GM10248 (cell line): ENCODE results near the gene PGAP3.

ENCODE experiments used
- CTCF ChIA-PET: fragments of 300-600 bp; sonication (Branson Sonifier 250); formaldehyde crosslinking; extraction: SDS; loops from one replicate; lab custom pipeline; 2021; ENCODE audit warnings: antibody characterized with exemption; lab: Yijun Ruan, JAX
- POLR2A ChIA-PET: fragments of 350-650 bp; sonication (Branson Sonifier 250); formaldehyde crosslinking; extraction: SDS; loops from one replicate; lab custom pipeline; 2020; ENCODE audit warnings: antibody characterized with exemption; lab: Yijun Ruan, JAX
- DNase-seq: peaks from one replicate; pipeline ENCODE4 v3.0.0; 2012; ENCODE audit errors: extremely low spot score
- TF ChIP-seq, protein P1 (sequence below): IDR thresholded peaks from 2 replicates; pipeline ENCODE4 v1.5.1; 2012; ENCODE audit warnings: mild to moderate bottlenecking, low read depth; ENCODE audit errors: extremely low read depth, missing control alignments, control extremely low read depth

Gene PGAP3

DNA sequence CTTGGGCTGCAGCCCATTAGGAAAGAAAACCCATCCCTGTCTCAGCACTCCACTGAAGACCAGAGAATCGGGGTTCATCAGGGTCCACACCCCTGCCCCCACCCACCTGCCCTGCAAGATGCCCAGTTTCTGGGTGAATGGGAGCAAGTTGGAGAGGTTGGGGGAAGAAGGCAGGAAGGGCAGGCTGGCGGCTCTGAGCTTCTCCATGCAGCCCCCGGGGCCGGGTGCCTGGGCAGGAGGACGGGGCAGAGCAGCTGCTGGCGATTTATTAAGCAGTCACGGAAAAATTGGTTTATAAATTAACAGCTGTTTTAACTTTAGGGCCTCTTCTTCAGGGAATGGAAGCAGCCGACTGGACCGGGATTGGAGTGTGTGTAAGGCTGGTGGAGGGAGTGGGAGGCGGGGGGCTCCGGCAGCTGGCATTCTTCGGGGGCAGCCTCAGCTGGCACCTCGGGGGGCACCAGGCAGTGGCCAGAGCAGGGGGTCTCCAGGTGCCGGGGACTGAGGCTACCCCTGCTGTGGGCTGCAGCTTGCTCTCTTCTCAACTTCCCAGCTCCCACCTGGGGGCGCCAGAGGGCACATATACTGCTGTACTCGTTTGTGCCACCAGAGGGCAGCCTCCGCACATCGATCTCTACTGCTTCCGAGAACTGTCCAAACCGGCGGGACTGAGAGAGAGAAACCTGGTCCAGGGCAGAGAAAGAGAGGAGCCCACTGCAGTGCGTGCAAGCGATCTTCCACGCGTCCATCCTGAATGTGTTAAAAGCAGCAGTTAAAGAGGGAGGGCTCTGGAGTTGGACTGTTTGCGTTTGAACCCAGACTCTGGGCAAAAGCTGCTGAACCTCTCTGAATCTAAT lies 66.1 kb downstream of the PGAP3 start:
- TF ChIP-seq, protein P1, sequence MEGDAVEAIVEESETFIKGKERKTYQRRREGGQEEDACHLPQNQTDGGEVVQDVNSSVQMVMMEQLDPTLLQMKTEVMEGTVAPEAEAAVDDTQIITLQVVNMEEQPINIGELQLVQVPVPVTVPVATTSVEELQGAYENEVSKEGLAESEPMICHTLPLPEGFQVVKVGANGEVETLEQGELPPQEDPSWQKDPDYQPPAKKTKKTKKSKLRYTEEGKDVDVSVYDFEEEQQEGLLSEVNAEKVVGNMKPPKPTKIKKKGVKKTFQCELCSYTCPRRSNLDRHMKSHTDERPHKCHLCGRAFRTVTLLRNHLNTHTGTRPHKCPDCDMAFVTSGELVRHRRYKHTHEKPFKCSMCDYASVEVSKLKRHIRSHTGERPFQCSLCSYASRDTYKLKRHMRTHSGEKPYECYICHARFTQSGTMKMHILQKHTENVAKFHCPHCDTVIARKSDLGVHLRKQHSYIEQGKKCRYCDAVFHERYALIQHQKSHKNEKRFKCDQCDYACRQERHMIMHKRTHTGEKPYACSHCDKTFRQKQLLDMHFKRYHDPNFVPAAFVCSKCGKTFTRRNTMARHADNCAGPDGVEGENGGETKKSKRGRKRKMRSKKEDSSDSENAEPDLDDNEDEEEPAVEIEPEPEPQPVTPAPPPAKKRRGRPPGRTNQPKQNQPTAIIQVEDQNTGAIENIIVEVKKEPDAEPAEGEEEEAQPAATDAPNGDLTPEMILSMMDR = peak; percentile 100
- ChIA-PET POLR2A (interaction anchor here (0.8 kb wide), 1 partner anchor 359 kb away, joined by 3 read pairs; the partner anchor contains the start of gene PSMD3), CTCF (interaction anchor here (0.5 to 9.5 kb wide), 99 partner anchors 9 to 546 kb away, joined by 3 to 166 read pairs (median 4); partner anchors contain the start of genes ARL5C, CSF3, GRB7 and MIEN1)
- peak; percentile 90 for DNase-seq
